Neural progenitor cell (in vitro differentiated cells): ENCODE results near the gene KCNMA1. TPM values are rescaled to one million over a fixed set of nuclear protein-coding genes. Genes with fewer than 3 reads are reported as not detected.

Source experiments
- DNase-seq: peaks from one replicate; pipeline ENCODE4 v3.0.0-alpha.2; 2016; ENCODE audit warnings: low spot score
- H2AFZ ChIP-seq: fragments of 200-600 bp; sonication (generic); replicated peaks from 2 replicates; pipeline ENCODE4 v1.6.1; 2016; ENCODE audit warnings: antibody characterized with exemption
- H3F3A ChIP-seq: fragments of 200-600 bp; sonication (generic); 2 replicates; pipeline ENCODE4 v1.6.1; 2016; ENCODE audit warnings: antibody characterized with exemption, low read depth
- H3K27ac ChIP-seq: fragments of 200-600 bp; sonication (generic); 2 replicates; pipeline ENCODE4 v1.5.1; 2016; ENCODE audit warnings: mild to moderate bottlenecking
- H3K27me3 ChIP-seq: fragments of 200-600 bp; sonication (generic); 2 replicates; pipeline ENCODE4 v1.6.1; 2016; ENCODE audit warnings: mild to moderate bottlenecking, moderate library complexity
- H3K36me3 ChIP-seq: fragments of 200-600 bp; sonication (generic); 2 replicates; pipeline ENCODE4 v1.5.1; 2016
- H3K4me1 ChIP-seq: fragments of 200-600 bp; sonication (generic); 2 replicates; pipeline ENCODE4 v1.6.1; 2016; ENCODE audit warnings: mixed run types
- H3K4me2 ChIP-seq: fragments of 200-600 bp; sonication (generic); 2 replicates; pipeline ENCODE4 v1.6.1; 2016
- H3K4me3 ChIP-seq: fragments of 200-600 bp; sonication (generic); 2 replicates; pipeline ENCODE4 v1.5.1; 2016
- H3K79me2 ChIP-seq: fragments of 200-600 bp; sonication (generic); 2 replicates; pipeline ENCODE4 v1.6.1; 2016; ENCODE audit warnings: low read depth
- H3K9ac ChIP-seq: fragments of 200-600 bp; sonication (generic); 2 replicates; pipeline ENCODE4 v1.6.1; 2016
- H3K9me3 ChIP-seq: fragments of 200-600 bp; sonication (generic); 2 replicates; pipeline ENCODE4 v1.5.1; 2016; ENCODE audit warnings: low read depth
- H4K20me1 ChIP-seq: fragments of 200-600 bp; sonication (generic); 2 replicates; pipeline ENCODE4 v1.6.1; 2016; ENCODE audit warnings: low read depth
- H3K27ac Mint-ChIP-seq: 3 replicates; pipeline ENCODE4 v1.8.0; 2021; ENCODE audit warnings: mixed read lengths
- H3K27me3 Mint-ChIP-seq: 2 replicates; pipeline ENCODE4 v1.8.0; 2022; ENCODE audit warnings: low read depth, mild to moderate bottlenecking, inconsistent platforms, moderate library complexity, mixed read lengths; ENCODE audit not compliant: insufficient read depth
- H3K36me3 Mint-ChIP-seq: 3 replicates; pipeline ENCODE4 v1.8.0; 2021; ENCODE audit warnings: mixed read lengths
- H3K4me1 Mint-ChIP-seq: 3 replicates; pipeline ENCODE4 v1.8.0; 2021; ENCODE audit warnings: mixed read lengths
- H3K4me3 Mint-ChIP-seq: 3 replicates; pipeline ENCODE4 v1.8.0; 2021; ENCODE audit warnings: mild to moderate bottlenecking, moderate library complexity, mixed read lengths
- H3K9me3 Mint-ChIP-seq: 3 replicates; pipeline ENCODE4 v1.8.0; 2020; ENCODE audit warnings: mixed read lengths
- CTCF ChIP-seq: fragments of 200-600 bp; sonication (generic); IDR thresholded peaks from 2 replicates; pipeline ENCODE4 v1.5.1; 2017; ENCODE audit warnings: antibody characterized with exemption, mild to moderate bottlenecking
- EZH2 ChIP-seq: fragments of 200-600 bp; sonication (generic); IDR thresholded peaks from 2 replicates; pipeline ENCODE4 v1.6.1; 2017; ENCODE audit warnings: antibody characterized with exemption, mild to moderate bottlenecking, moderate library complexity
- EZH2phosphoT487 ChIP-seq: fragments of 200-600 bp; sonication (generic); IDR thresholded peaks from 2 replicates; pipeline ENCODE4 v1.6.1; 2017; ENCODE audit warnings: antibody characterized with exemption
- total RNA-seq: library from RNA; depleted of rRNA; stranded (reverse); fragments of >200 nt; gene quantifications from 2 replicates; pipeline ENCODE4 v1.2.3, GENCODE V29; 2015; ENCODE audit warnings: low replicate concordance

KCNMA1 gene
- total RNA-seq, 1 donor from 2014 or later: 2.4 TPM

GRCh38 chr10:77004917-77005564 lies 632.6 kb downstream of the KCNMA1 start:
- Histone ChIP-seq H3K36me3 (no peaks in the 10 kb centered on the region), H3K27me3 (no peaks in the 10 kb centered on the region), H3K9ac (no peak overlapping the region), H3K4me1 (peaks cover 3% of the 10 kb centered on the region), H3K4me3 (no peak overlapping the region), H3K4me2 (no peak overlapping the region), H3F3A (no peaks in the 10 kb centered on the region), H3K27ac (no peak overlapping the region), H3K79me2 (no peaks in the 10 kb centered on the region), H4K20me1 (no peaks in the 10 kb centered on the region), H2AFZ (peak overlapping the region; percentile 6), H3K9me3 (no peaks in the 10 kb centered on the region)
- TF ChIP-seq EZH2 (no peak), CTCF (peak; percentile 92), EZH2phosphoT487 (no peak)
- peaks cover 10% of the 10 kb centered on the region for H3K4me1 Mint-ChIP-seq
- H3K27me3 Mint-ChIP-seq: no peaks in the 10 kb centered on the region
- H3K27ac Mint-ChIP-seq: no peak overlapping the region
- no peaks in the 10 kb centered on the region for H3K36me3 Mint-ChIP-seq
- no peak overlapping the region for H3K4me3 Mint-ChIP-seq
- no peaks in the 10 kb centered on the region for H3K9me3 Mint-ChIP-seq
- peak; percentile 81 for DNase-seq

GRCh38 chr10:77002872-77003271 lies 634.7 kb downstream of the KCNMA1 start:
- Histone ChIP-seq H3K4me1 (peaks cover 13% of the 10 kb centered on the region), H3K9me3 (no peaks in the 10 kb centered on the region), H3K9ac (no peak overlapping the region), H3K4me2 (no peak overlapping the region), H3K36me3 (no peaks in the 10 kb centered on the region), H3K79me2 (no peaks in the 10 kb centered on the region), H3K27me3 (no peaks in the 10 kb centered on the region), H2AFZ (no peak overlapping the region), H3K4me3 (no peak overlapping the region), H3F3A (no peaks in the 10 kb centered on the region), H3K27ac (no peak overlapping the region), H4K20me1 (no peaks in the 10 kb centered on the region)
- H3K9me3 Mint-ChIP-seq: no peaks in the 10 kb centered on the region
- no peaks in the 10 kb centered on the region for H3K27me3 Mint-ChIP-seq
- H3K36me3 Mint-ChIP-seq: no peaks in the 10 kb centered on the region
- peaks cover 16% of the 10 kb centered on the region for H3K4me1 Mint-ChIP-seq
- no peak for DNase-seq
- H3K27ac Mint-ChIP-seq: no peak overlapping the region
- TF ChIP-seq CTCF (no peak), EZH2phosphoT487 (no peak), EZH2 (no peak)
- H3K4me3 Mint-ChIP-seq: no peak overlapping the region

- H3K36me3 ChIP-seq: no peaks in the 10 kb centered on the region
- DNase-seq: no peak
- H3K79me2 ChIP-seq: no peaks in the 10 kb centered on the region
- no peaks in the 10 kb centered on the region for H3F3A ChIP-seq
- H3K9ac ChIP-seq: no peak overlapping the region
- H3K27me3 Mint-ChIP-seq: no peaks in the 10 kb centered on the region
- no peaks in the 10 kb centered on the region for H3K9me3 Mint-ChIP-seq
- H3K27me3 ChIP-seq: no peaks in the 10 kb centered on the region
- H3K36me3 Mint-ChIP-seq: no peaks in the 10 kb centered on the region
- peaks cover 15% of the 10 kb centered on the region for H3K4me1 ChIP-seq
- no peak overlapping the region for H3K4me3 ChIP-seq
- H3K4me2 ChIP-seq: no peak overlapping the region
- H3K27ac ChIP-seq: no peak overlapping the region
- peaks cover 18% of the 10 kb centered on the region for H3K4me1 Mint-ChIP-seq
- H3K9me3 ChIP-seq: no peaks in the 10 kb centered on the region
- no peak overlapping the region for H2AFZ ChIP-seq
- no peaks in the 10 kb centered on the region for H4K20me1 ChIP-seq
- no peak overlapping the region for H3K27ac Mint-ChIP-seq
- H3K4me3 Mint-ChIP-seq: no peak overlapping the region
- TF ChIP-seq EZH2phosphoT487 (no peak), EZH2 (no peak), CTCF (no peak)
These were observed 636.4 kb downstream of the KCNMA1 start for GRCh38 chr10:77001206-77001605.
